Measurements from ENCODE around the gene KNL1. TPM values are rescaled to one million over a fixed set of nuclear protein-coding genes. Genes with fewer than 3 reads are reported as not detected.
"Not testable (repeated sequence)": the region's sequence is repeated elsewhere in the genome, so short reads cannot be mapped to it uniquely, and the experiment has no call there.

Gene KNL1
- total and polyA plus RNA-seq, 2 donors = 0.35 to 39.5 TPM

DNA sequence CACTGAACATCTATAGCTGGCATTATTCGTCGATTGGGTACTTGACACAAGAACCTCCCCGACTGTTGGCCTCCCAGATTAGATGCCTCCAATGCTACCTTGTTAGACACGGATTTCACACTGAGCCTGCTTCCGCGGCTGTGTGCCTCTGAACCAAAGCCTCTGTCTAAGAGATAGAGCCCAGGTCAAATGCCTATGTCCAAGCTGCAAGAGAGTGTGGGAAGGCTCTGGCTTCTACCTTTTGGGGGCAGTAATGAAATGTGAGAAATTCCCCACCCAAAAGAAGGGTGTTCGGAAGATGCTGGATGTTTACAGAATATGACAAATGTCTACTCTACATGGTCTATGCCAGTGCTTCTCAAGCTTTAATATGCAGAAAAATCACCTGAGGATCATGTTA lies 26.9 kb upstream of the KNL1 start:
- Histone ChIP-seq H3K36me3 (ENCODE audit: insufficient read depth) (no peaks in the 10 kb centered on the region), H3K27ac (ENCODE audit: low read depth) (no peak overlapping the region), H3K4me1 (ENCODE audit: insufficient read depth) (no peaks in the 10 kb centered on the region), H3K4me3 (ENCODE audit: low read depth, low read length) (no peak overlapping the region)
- DNase-seq (ENCODE audit: extremely low spot score) = no peak
- WGBS = 54% methylated on average over 7 of the region's 7 CpGs

- WGBS = under 1% methylated on average over 62 of the region's 62 CpGs
- H3K4me3 ChIP-seq (ENCODE audit: low read depth, low read length) = peak within 1 kb of the TSS; percentile 79
- DNase-seq (ENCODE audit: extremely low spot score) = peak; percentile 90
- peak within 1 kb of the TSS; percentile 73 for H3K27ac ChIP-seq (ENCODE audit: low read depth)
- H3K4me1 ChIP-seq (ENCODE audit: insufficient read depth) = no peaks in the 10 kb centered on the region
- H3K36me3 ChIP-seq (ENCODE audit: insufficient read depth) = peaks cover 2% of the 10 kb centered on the region
Observed at GRCh38 chr15:40569129-40569953, 24.7 kb upstream of the KNL1 start, which contains the start of gene RPUSD2. TSS of gene RPUSD2 (plus strand) at chr15:40569299. CDS start at chr15:40569338, 39 bp downstream.

DNA sequence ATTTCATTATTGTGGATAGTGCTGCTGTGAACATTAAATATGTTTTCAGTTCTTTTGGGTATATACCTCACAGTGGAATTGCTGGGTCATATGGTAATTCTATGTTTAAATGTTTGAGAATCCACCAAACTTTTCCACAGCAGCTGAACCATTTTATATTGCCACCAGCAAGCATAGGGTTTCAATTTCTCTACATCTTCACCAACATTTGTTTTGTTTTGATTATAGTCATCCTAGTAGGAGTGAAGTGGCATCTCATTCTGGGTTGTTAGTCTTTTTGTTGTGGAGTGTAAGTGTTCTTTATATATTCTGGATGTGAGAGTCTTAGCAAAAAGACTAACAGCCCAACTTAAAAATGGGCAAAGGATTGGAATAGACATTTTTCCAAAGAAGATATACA lies 18.9 kb upstream of the KNL1 start:
- Histone ChIP-seq H3K36me3 (ENCODE audit: insufficient read depth) (peaks cover 2% of the 10 kb centered on the region), H3K4me1 (ENCODE audit: insufficient read depth) (no peaks in the 10 kb centered on the region), H3K27ac (ENCODE audit: low read depth) (no peak overlapping the region), H3K4me3 (ENCODE audit: low read depth, low read length) (no peak overlapping the region)
- DNase-seq (ENCODE audit: extremely low spot score) = no peak

DNA sequence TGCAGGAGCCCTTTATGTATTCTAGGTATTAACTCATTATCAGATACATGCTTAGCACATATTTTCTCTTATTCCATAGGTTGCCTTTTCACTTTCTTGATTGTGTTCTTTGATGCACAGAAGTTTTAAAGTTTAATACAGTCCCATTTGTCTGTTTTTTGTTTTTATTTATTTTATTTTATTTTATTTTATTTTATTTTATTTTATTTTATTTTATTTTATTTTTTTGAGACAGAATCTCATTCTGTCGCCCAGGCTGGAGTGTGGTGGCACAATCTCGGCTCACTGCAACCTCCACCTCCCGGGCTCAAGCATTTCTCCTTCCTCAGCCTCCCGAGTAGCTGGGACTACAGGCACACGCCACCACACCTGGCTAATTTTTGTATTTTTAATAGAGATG lies 17.1 kb upstream of the KNL1 start:
- H3K4me1 ChIP-seq (ENCODE audit: insufficient read depth); H3K27ac ChIP-seq (ENCODE audit: low read depth); H3K4me3 ChIP-seq (ENCODE audit: low read depth, low read length); DNase-seq (ENCODE audit: extremely low spot score); H3K36me3 ChIP-seq (ENCODE audit: insufficient read depth): not testable (repeated sequence)
- WGBS = 95% methylated on average over 5 of the region's 5 CpGs

DNA sequence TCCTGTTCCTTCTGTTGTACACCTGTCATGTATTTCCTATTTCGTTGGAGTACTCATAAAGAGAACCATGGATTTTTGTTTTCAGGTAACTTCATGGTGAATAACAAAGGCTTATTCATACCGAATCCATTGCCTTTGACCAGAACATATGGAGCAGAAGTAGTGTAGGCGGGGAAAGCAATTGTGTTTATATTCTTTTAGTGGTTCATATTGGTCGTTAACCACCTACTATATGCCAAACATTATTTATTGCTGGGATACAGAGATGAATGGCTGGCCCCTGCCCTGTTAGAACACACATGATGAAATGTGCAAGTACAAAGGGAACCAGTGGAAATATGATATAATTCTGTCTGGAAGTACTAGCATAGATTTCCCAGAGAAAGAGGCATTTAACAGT lies 15.2 kb upstream of the KNL1 start:
- DNase-seq (ENCODE audit: extremely low spot score) = no peak
- 69% methylated on average over 4 of the region's 4 CpGs for WGBS
- Histone ChIP-seq H3K27ac (ENCODE audit: low read depth) (no peak overlapping the region), H3K4me3 (ENCODE audit: low read depth, low read length) (no peak overlapping the region), H3K4me1 (ENCODE audit: insufficient read depth) (no peaks in the 10 kb centered on the region), H3K36me3 (ENCODE audit: insufficient read depth) (peaks cover 2% of the 10 kb centered on the region)

DNA sequence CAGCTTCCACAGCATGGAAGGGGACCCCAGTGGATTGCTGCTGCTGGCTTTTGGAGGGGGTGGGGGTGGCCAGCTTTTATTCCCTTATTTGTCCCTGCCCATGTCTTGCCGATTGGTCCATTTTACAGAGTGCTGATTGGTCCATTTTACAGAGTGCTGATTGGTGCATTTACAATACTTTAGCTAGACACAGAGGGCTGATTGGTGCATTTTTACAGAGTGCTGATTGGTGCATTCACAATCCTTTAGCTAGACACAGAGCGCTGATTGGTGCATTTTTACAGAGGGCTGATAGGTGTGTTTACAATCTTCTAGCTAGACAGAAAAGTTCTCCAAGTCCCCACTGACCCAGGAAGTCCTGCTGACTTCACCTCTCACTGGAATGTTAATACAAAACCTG lies 12.3 kb upstream of the KNL1 start:
- H3K27ac ChIP-seq (ENCODE audit: low read depth); H3K36me3 ChIP-seq (ENCODE audit: insufficient read depth); DNase-seq (ENCODE audit: extremely low spot score); H3K4me1 ChIP-seq (ENCODE audit: insufficient read depth); H3K4me3 ChIP-seq (ENCODE audit: low read depth, low read length): not testable (repeated sequence)
- WGBS = 74% methylated on average over 2 of the region's 2 CpGs

- Histone ChIP-seq H3K27ac (ENCODE audit: low read depth) (no peak overlapping the region), H3K4me1 (ENCODE audit: insufficient read depth) (no peaks in the 10 kb centered on the region), H3K4me3 (ENCODE audit: low read depth, low read length) (no peak overlapping the region), H3K36me3 (ENCODE audit: insufficient read depth) (no peaks in the 10 kb centered on the region)
- WGBS = 67% methylated on average over 8 of the region's 8 CpGs
- no peak for DNase-seq (ENCODE audit: extremely low spot score)
Observed at GRCh38 chr15:40582726-40583246, 11.3 kb upstream of the KNL1 start.

DNA sequence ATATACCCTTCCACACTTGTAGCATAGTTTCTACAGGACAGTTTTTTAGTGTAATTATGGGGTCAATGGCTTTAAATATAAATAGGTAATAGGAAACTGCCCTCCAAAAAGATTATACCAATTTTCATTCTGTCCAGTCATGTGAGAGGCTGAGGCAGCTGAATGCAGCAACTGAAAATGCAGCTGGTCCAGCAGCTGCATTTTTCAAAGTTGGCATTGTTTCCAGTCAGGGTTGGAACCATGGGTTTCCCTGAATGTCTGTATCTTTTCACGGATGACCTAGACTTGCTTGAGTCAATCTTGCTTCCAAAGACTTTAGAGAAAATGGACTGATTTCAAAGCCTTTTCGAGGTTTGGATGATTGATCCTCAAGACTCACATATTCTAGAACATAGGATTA lies 9.9 kb upstream of the KNL1 start:
- Histone ChIP-seq H3K4me1 (ENCODE audit: insufficient read depth) (no peaks in the 10 kb centered on the region), H3K27ac (ENCODE audit: low read depth) (no peak overlapping the region), H3K36me3 (ENCODE audit: insufficient read depth) (no peaks in the 10 kb centered on the region), H3K4me3 (ENCODE audit: low read depth, low read length) (no peak overlapping the region)
- no peak for DNase-seq (ENCODE audit: extremely low spot score)
- 55% methylated on average over 2 of the region's 2 CpGs for WGBS

DNA sequence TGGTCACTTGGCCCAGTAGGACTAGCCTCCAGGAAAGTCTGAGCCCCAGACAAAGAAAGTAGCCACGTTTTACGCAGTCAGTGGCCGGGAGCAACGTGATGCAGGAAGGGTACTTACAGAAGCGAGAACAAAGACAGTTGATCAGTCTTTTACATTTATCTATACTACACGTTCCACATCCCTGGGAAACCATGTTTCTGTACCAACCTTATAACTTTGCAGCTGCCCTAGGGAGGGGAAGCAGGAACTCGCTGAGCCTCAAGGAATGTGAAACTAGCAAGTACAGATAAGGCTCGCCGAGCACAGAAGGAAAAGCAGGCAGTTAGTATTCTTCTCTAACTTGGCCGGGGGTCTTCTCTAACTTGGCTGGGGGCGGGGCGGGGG lies 3.4 kb upstream of the KNL1 start:
- Histone ChIP-seq H3K4me1 (ENCODE audit: insufficient read depth) (no peaks in the 10 kb centered on the region), H3K36me3 (ENCODE audit: insufficient read depth) (no peaks in the 10 kb centered on the region), H3K4me3 (ENCODE audit: low read depth, low read length) (no peak overlapping the region), H3K27ac (ENCODE audit: low read depth) (no peak overlapping the region)
- 25% methylated on average over 12 of the region's 12 CpGs for WGBS
- no peak for DNase-seq (ENCODE audit: extremely low spot score)

DNA sequence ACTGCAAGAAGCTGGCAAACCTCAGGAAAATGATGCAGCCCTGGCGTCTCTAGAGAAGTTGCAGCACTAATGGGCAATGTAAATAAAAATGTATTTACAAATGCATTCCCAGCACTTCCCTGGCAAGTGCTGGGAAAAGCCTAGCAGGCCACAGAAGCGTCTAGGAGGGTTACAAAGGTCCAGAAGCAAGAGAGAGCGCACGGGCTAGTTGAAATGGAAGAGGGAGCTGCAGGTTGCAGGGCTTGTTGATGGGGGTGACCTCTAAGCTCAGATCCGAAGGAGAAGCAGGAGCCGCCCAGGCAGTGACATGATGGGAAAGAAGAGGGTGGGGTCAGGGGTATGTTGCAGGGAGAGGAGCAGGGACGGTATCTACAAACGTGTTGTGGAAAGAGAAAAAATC lies 2.7 kb upstream of the KNL1 start:
- DNase-seq (ENCODE audit: extremely low spot score) = no peak
- Histone ChIP-seq H3K4me1 (ENCODE audit: insufficient read depth) (no peaks in the 10 kb centered on the region), H3K27ac (ENCODE audit: low read depth) (no peak overlapping the region), H3K4me3 (ENCODE audit: low read depth, low read length) (no peak overlapping the region), H3K36me3 (ENCODE audit: insufficient read depth) (no peaks in the 10 kb centered on the region)
- WGBS = 52% methylated on average over 8 of the region's 8 CpGs

- WGBS = 55% methylated on average over 2 of the region's 2 CpGs
- H3K36me3 ChIP-seq (ENCODE audit: insufficient read depth) = no peaks in the 10 kb centered on the region
- H3K27ac ChIP-seq (ENCODE audit: low read depth) = no peak overlapping the region
- H3K4me3 ChIP-seq (ENCODE audit: low read depth, low read length) = no peak overlapping the region
- DNase-seq (ENCODE audit: extremely low spot score) = no peak
- no peaks in the 10 kb centered on the region for H3K4me1 ChIP-seq (ENCODE audit: insufficient read depth)
Observed at GRCh38 chr15:40593165-40593564, 884 bp upstream of the KNL1 start.

DNA sequence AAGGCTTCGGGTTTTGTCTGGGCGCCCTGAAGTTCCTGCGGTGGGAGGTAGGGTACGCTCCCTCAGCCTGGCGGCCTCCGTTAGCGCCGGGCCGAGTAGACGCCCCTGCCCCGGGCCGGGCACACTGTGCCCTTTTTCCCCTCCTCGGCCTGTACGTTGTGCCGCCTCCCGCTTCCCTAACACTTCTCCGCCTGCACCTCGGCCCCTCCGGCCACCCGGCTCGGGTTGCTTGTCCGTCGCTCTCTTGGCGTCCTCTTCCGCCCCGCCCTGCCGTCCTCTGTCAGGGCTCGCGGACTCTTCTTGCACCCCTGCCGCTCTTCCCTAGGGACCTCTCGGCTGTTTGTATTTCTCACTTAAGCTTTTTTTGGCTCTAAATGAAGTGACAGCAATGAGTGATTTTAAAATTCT lies 384 bp downstream of the KNL1 start:
- Histone ChIP-seq H3K4me1 (ENCODE audit: insufficient read depth) (no peaks in the 10 kb centered on the region), H3K36me3 (ENCODE audit: insufficient read depth) (no peaks in the 10 kb centered on the region), H3K27ac (ENCODE audit: low read depth) (no peak overlapping the region), H3K4me3 (ENCODE audit: low read depth, low read length) (peak overlapping the region; percentile 56)
- WGBS = under 1% methylated on average over 31 of the region's 31 CpGs
- DNase-seq (ENCODE audit: extremely low spot score) = no peak

- H3K4me1 ChIP-seq (ENCODE audit: insufficient read depth) = no peaks in the 10 kb centered on the region
- 19% methylated on average over 5 of the region's 5 CpGs for WGBS
- no peak overlapping the region for H3K27ac ChIP-seq (ENCODE audit: low read depth)
- no peaks in the 10 kb centered on the region for H3K36me3 ChIP-seq (ENCODE audit: insufficient read depth)
- H3K4me3 ChIP-seq (ENCODE audit: low read depth, low read length) = no peak overlapping the region
- no peak for DNase-seq (ENCODE audit: extremely low spot score)
Observed at GRCh38 chr15:40595219-40595618, 1.2 kb downstream of the KNL1 start.

DNA sequence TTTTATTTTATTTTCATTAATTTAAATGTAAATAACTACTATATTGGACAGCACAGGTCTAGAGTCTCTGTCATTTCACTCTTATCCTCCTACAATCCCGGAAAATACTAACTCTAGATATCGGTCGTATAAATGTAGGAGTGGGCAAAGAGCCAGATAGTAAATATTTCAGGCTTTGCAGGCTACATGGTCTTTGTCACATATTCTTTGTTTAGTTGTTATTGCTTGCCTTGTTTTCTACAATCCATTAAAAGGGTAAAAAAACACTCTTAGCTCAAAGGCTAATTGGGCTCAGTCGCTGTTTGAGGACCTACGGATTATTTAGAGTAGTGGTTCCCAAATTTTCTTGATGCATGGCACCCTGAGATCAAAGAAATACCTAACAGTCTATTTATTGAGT lies 1.7 kb downstream of the KNL1 start:
- Histone ChIP-seq H3K27ac (ENCODE audit: low read depth) (no peak overlapping the region), H3K4me3 (ENCODE audit: low read depth, low read length) (no peak overlapping the region), H3K36me3 (ENCODE audit: insufficient read depth) (no peaks in the 10 kb centered on the region), H3K4me1 (ENCODE audit: insufficient read depth) (no peaks in the 10 kb centered on the region)
- WGBS = 44% methylated on average over 5 of the region's 5 CpGs
- no peak for DNase-seq (ENCODE audit: extremely low spot score)
